ENCODE measurements around the gene FAM228B. TPM values are rescaled to one million over a fixed set of nuclear protein-coding genes. Genes with fewer than 3 reads are reported as not detected.

FAM228B gene
- total and polyA plus RNA-seq, 9 of the 15 experiments (the other 6 are each of a cell fraction or from before 2014, with no cell fraction given): 1.1 to 3.7 (median 2.6) TPM

DNA sequence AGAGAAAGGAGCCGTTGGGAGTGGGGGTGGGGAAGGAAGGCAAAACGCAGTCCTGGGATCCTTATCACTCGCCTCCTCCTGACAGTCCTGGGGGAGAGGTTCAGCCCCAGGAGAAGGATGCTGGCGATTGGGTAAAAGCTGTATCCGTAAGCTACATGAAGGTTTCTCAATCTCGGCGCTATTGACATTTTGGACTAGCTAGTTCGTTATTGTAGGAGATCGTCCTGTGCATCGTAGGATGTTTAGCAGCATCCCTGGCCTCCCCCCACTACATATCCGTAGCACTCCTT lies 38.1 kb upstream of the FAM228B start (continued):
- TF ChIP-seq, protein P1, sequence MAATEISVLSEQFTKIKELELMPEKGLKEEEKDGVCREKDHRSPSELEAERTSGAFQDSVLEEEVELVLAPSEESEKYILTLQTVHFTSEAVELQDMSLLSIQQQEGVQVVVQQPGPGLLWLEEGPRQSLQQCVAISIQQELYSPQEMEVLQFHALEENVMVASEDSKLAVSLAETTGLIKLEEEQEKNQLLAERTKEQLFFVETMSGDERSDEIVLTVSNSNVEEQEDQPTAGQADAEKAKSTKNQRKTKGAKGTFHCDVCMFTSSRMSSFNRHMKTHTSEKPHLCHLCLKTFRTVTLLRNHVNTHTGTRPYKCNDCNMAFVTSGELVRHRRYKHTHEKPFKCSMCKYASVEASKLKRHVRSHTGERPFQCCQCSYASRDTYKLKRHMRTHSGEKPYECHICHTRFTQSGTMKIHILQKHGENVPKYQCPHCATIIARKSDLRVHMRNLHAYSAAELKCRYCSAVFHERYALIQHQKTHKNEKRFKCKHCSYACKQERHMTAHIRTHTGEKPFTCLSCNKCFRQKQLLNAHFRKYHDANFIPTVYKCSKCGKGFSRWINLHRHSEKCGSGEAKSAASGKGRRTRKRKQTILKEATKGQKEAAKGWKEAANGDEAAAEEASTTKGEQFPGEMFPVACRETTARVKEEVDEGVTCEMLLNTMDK (IDR thresholded peaks at IDR 0.05; ENCODE audit: borderline replicate concordance, insufficient read depth, low read depth, low read length, poor library complexity, severe bottlenecking): no peak
- TF ChIP-seq SMARCA4 (IDR thresholded peaks at IDR 0.05) (no peak), GTF2F1 (IDR thresholded peaks at IDR 0.05; ENCODE audit: low read depth, low read length) (no peak), ATF1 (CRISPR knock-in tag; IDR thresholded peaks at IDR 0.05) (no peak), ATF1 (tag; IDR thresholded peaks at IDR 0.05) (no peak), RBM14 (IDR thresholded peaks at IDR 0.05; ENCODE audit: borderline replicate concordance, insufficient read depth, low read depth, low read length) (no peak), KDM1A (IDR thresholded peaks at IDR 0.05) (peak; percentile 50 to 64; a peak in 3 of 4 replicates), PTTG1 (tag; IDR thresholded peaks at IDR 0.05; ENCODE audit: low read depth) (no peak), NR2C2 (CRISPR knock-in tag; IDR thresholded peaks at IDR 0.05) (no peak), NR2C2 (tag; IDR thresholded peaks at IDR 0.05) (no peak), SRF (CRISPR knock-in tag; IDR thresholded peaks at IDR 0.05) (no peak), RFX5 (IDR thresholded peaks at IDR 0.05; ENCODE audit: low read depth, low read length) (no peak), CTBP1 (IDR thresholded peaks at IDR 0.05; ENCODE audit: borderline replicate concordance) (peak; percentile 14), PRPF4 (IDR thresholded peaks at IDR 0.05; ENCODE audit: insufficient read depth, low read depth, low read length, poor library complexity, severe bottlenecking) (no peak), TBP (optimal IDR thresholded peaks at IDR 0.05; ENCODE audit: low read depth, low read length) (no peak), CBX8 (IDR thresholded peaks at IDR 0.05; ENCODE audit: borderline replicate concordance, extremely low read depth, low read depth, low read length, poor library complexity, severe bottlenecking) (no peak)
- TF ChIP-seq, protein P2, sequence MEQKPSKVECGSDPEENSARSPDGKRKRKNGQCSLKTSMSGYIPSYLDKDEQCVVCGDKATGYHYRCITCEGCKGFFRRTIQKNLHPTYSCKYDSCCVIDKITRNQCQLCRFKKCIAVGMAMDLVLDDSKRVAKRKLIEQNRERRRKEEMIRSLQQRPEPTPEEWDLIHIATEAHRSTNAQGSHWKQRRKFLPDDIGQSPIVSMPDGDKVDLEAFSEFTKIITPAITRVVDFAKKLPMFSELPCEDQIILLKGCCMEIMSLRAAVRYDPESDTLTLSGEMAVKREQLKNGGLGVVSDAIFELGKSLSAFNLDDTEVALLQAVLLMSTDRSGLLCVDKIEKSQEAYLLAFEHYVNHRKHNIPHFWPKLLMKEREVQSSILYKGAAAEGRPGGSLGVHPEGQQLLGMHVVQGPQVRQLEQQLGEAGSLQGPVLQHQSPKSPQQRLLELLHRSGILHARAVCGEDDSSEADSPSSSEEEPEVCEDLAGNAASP (IDR thresholded peaks at IDR 0.05): no peak
- TF ChIP-seq, protein P3, sequence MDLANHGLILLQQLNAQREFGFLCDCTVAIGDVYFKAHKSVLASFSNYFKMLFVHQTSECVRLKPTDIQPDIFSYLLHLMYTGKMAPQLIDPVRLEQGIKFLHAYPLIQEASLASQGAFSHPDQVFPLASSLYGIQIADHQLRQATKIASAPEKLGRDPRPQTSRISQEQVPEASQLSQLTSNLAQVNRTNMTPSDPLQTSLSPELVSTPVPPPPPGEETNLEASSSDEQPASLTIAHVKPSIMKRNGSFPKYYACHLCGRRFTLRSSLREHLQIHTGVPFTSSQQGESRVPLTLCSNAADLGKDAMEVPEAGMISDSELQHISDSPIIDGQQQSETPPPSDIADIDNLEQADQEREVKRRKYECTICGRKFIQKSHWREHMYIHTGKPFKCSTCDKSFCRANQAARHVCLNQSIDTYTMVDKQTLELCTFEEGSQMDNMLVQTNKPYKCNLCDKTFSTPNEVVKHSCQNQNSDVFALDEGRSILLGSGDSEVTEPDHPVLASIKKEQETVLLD (IDR thresholded peaks at IDR 0.05): no peak
- TF ChIP-seq, protein P4, sequence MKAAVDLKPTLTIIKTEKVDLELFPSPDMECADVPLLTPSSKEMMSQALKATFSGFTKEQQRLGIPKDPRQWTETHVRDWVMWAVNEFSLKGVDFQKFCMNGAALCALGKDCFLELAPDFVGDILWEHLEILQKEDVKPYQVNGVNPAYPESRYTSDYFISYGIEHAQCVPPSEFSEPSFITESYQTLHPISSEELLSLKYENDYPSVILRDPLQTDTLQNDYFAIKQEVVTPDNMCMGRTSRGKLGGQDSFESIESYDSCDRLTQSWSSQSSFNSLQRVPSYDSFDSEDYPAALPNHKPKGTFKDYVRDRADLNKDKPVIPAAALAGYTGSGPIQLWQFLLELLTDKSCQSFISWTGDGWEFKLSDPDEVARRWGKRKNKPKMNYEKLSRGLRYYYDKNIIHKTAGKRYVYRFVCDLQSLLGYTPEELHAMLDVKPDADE (conservative IDR thresholded peaks at IDR 0.05; ENCODE audit: control insufficient read depth, low read depth, low read length): no peak
